ENCODE results near the gene SHPK. TPM values are rescaled to one million over a fixed set of nuclear protein-coding genes. Genes with fewer than 3 reads are reported as not detected.

Gene SHPK
- 4.8 TPM for total RNA-seq
- long read RNA-seq, partial matches to known transcripts, result 0 of 2 reads
- long read RNA-seq, other reads (novel, unspliced or antisense), result 0 of 2 reads

- intact Hi-C loops (cut with DNase I), result loop anchor here (2.0 to 10.0 kb wide), 2 partner anchors 30 to 102 kb away; no protein-coding TSS in a partner anchor
- DNase-seq (ENCODE audit: low spot score), result peak; percentile 98
These were observed at the start of gene SHPK, which contains the start of gene CTNS for GRCh38 chr17:3636154-3636907. SHPK (minus strand) TSS chr17:3636250; CDS start chr17:3636219, 31 bp downstream. CTNS (plus strand) TSS chr17:3636760; CDS start chr17:3640207, 3,447 bp downstream.

GRCh38 chr17:3685174-3685573, 49.1 kb upstream of the SHPK start:
- no peak for DNase-seq (ENCODE audit: low spot score)
- intact Hi-C loops (cut with DNase I), result no loop called here

GRCh38 chr17:3683054-3683511, 47.0 kb upstream of the SHPK start:
- intact Hi-C loops (cut with DNase I), result no loop called here
- DNase-seq (ENCODE audit: low spot score), result no peak

DNA sequence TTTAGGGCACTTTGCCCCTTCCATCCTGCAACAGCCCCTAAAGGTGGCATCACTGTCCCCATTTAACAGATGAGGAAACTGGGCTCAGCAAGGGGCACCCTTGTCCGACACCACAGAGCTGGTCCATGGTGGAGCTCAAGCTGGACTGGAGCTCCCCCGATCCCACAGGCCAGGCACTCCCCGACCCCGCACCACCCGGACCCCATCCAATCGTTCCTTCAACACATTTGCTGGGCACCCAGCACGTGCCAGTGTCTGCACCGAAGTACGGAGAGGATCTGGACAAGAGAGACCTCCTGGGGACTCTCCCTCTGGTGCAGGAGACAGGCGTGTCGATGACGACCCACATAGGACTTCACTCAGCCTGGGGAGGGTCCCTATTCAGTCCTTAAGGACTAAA, 46.0 kb upstream of the SHPK start:
- intact Hi-C loops (cut with DNase I), result no loop called here
- DNase-seq (ENCODE audit: low spot score), result no peak

DNA sequence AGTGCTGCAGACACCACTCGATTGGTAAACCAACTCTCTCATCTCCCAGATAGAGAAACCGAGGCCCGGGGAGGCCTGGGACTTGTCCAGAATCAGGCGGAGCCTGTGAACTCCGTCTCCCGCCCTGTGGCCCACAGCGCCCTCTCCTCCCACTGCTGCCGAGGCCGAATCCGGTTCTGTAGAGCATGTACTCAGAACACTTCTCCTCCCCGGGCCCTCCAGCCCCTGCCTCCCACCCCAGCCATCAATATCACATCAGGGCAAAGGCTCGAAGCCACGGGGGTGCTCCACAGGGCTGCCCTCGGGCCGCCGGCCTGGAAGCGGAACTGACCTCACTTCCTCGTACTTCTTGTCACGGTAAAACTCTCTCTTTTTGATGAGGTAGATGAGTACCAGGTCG, 45.5 kb upstream of the SHPK start:
- intact Hi-C loops (cut with DNase I), result no loop called here
- DNase-seq (ENCODE audit: low spot score), result no peak

DNA sequence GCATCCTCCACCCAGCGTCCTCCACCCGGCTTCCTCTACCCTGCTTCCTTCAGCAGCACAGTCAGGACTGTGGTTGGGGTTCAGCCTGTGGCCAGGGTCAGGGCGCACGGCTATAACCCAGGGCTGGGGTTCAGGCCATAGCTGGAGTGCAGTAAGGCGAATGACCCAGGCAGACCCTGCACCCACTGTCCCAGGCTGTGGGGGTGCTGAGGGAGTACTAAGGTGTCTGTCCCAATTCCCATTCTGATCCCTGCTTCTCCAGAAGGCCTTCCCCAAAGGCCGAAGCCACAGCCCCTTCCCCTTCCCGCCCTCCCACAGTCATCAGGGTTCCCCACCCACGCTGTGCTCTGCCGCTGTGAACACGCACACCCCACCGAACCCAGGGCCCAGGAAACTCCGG, 45.0 kb upstream of the SHPK start:
- DNase-seq (ENCODE audit: low spot score), result no peak
- intact Hi-C loops (cut with DNase I), result no loop called here

GRCh38 chr17:3679531-3680126, 43.6 kb upstream of the SHPK start:
- intact Hi-C loops (cut with DNase I), result no loop called here
- no peak for DNase-seq (ENCODE audit: low spot score)

DNA sequence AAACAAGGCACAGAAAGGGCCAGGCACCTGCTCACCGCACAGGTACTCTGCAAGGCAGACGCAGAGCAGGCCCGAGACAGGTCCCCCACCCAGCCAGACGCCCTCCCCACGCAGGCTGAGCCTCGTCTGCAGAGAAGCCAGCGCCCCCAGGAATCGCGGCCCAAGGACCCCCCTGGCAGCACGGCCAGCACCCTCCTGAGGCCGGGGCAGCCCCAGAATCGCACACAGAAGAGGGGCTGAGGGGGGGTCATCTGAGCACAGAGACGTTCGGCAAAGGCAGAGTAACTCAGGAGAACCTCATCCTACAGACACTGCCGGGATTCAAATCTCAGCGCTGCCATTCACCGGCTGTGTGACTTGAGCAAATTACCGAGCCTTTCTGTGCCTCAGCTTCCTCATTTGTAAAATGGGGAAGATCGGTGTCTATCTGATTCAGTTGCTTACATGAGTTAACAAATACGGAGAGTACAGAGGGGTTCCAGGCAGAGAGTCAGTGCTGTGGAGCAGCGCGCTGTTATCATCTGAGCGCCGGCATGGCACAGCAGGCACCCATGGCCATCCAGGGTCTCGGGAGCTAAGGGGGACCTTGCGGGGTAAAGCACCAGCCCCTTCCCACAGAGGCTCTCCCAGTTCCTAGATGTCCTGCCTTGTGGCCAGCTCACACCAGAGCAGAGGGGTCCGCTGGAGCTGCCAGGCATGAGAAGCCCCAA, 42.9 kb upstream of the SHPK start:
- DNase-seq (ENCODE audit: low spot score), result no peak
- intact Hi-C loops (cut with DNase I), result no loop called here

DNA sequence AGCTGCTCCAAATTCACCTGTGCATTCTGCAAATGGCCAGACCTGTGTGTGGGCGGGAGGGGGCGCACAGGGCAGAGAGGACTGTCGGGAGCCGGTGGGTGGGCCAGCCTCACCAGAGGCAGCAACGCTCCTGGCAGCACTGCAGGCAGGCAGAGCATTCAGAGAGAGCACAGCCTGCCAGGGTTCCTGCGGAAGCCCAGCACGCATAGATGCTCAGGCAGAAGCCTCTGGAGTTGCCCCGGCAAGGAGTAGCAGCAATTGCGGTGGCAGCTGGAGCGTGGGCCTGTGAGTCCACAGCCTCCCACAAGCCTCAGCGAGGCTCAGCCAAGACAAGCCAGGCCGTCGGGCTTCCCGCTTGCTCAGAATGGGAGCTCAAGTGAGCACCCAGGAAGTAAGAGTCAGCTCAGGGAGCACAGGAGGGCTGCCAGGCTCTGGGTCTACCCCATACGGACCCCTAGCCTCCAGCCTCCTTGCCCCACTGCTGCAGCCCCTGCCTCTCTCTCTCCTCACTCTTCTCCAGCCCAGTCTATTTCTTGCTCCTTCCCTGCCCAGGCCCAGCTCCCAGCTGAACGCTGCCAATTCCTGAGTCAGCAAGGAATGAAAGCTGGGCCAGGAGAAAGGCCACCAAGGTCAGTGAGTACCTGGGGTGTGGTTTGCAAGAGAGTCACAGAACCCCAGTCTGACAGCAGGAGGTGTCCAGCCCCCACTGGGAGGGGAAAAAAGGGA, 42.2 kb upstream of the SHPK start:
- no peak for DNase-seq (ENCODE audit: low spot score)
- intact Hi-C loops (cut with DNase I), result no loop called here

DNA sequence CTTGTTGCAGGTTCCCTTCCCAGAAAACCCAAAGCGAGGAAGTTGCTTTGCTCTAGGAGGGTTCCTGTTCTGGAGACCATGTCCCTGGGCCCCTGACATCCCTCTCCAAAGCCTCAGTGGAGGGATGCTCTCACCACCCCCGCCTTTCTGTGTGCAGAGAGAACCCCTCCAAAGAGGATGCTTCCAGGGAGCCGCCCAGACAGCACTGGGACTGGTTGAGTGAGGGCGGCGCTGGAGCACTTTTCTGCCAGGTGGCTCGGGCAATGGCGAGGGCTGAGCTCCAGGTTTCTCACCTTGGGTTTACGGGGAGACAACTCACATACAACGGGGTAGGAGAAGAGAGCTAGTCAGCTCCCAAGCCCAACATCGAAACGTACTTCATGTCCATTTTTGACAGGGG, 39.8 kb upstream of the SHPK start:
- no peak for DNase-seq (ENCODE audit: low spot score)
- intact Hi-C loops (cut with DNase I), result no loop called here

- DNase-seq (ENCODE audit: low spot score), result no peak
- intact Hi-C loops (cut with DNase I), result no loop called here
These were observed 36.5 kb upstream of the SHPK start for GRCh38 chr17:3672571-3672970.

- intact Hi-C loops (cut with DNase I), result loop anchor here (10.0 kb wide), 1 partner anchor 135 kb away; no protein-coding TSS in a partner anchor
- DNase-seq (ENCODE audit: low spot score), result no peak
These were observed 33.5 kb upstream of the SHPK start for GRCh38 chr17:3669548-3669947.

- intact Hi-C loops (cut with DNase I), result loop anchor here (10.0 kb wide), 1 partner anchor 134 kb away; no protein-coding TSS in a partner anchor
- no peak for DNase-seq (ENCODE audit: low spot score)
These were observed 33.0 kb upstream of the SHPK start for GRCh38 chr17:3669085-3669347.

- peak; percentile 100 for DNase-seq (ENCODE audit: low spot score)
- intact Hi-C loops (cut with DNase I), result loop anchor here (10.0 kb wide), 1 partner anchor 134 kb away; no protein-coding TSS in a partner anchor
These were observed 32.4 kb upstream of the SHPK start, which contains the start of the genes EMC6 and TAX1BP3 for GRCh38 chr17:3668279-3669084. EMC6 (plus strand) TSS chr17:3668812; CDS start chr17:3669147, 335 bp downstream. TAX1BP3 (minus strand) TSS chr17:3668578; CDS start chr17:3668526, 52 bp downstream.

GRCh38 chr17:3667366-3668278, 31.6 kb upstream of the SHPK start:
- DNase-seq (ENCODE audit: low spot score), result peak; percentile 94
- intact Hi-C loops (cut with DNase I), result loop anchor here (2.0 to 10.0 kb wide), 2 partner anchors 31 to 133 kb away; partner anchors contain the start of genes CTNS and SHPK

DNA sequence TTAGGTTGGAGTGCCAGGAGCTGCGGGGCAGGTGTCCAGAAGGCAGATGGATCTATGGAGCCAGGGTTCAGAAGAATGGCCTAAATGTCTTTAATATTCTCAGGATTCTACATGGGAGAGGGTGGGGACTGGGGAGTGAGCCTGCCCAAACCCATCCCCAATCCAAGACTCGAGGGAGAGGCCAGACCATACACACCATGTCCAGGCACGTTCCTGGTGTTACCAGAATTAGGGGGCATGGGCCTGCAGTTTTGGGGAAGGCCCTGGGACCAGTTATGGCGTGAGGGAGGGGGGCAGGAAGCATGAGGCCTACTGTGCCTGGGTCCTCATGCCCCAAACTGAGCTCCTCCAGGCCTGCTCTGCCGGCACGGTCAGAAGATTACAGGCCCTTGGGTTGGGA, 30.5 kb upstream of the SHPK start:
- intact Hi-C loops (cut with DNase I), result loop anchor here (2.0 to 10.0 kb wide), 2 partner anchors 30 to 132 kb away; partner anchors contain the start of genes CTNS and SHPK
- no peak for DNase-seq (ENCODE audit: low spot score)

DNA sequence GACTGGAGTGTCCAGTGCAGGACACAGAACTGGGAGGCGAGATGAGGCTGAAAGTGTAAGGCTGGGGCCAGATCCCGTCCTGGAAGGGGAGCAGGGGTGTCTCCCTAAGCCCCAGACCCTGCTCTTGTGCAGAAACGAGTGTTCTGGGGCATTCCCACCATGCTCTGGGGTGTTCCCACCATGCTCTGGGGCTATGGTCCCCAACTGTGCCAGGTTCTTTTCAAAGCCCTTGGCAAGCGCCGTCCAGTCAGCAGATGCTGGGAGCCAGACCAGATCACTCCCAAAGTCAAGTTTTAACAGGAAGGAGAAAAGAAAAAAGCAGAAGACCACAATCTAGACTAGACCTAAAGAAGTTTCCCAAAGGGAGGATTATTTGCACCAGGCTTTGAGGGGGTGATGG, 29.8 kb upstream of the SHPK start:
- intact Hi-C loops (cut with DNase I), result loop anchor here (2.0 to 10.0 kb wide), 2 partner anchors 29 to 131 kb away; partner anchors contain the start of genes CTNS and SHPK
- DNase-seq (ENCODE audit: low spot score), result no peak
